Suprapubic skin (tissue), 3 donors: Measurements from ENCODE around the gene ASB9.

ENCODE experiments used
- POLR2A ChIP-seq, 2 donors: fragments of 450-650 bp; IDR thresholded peaks; one replicate each; pipeline ENCODE4 v1.6.1; 2017; ENCODE audit warnings: antibody characterized with exemption in 2 of 2, mild to moderate bottlenecking in 2 of 2, moderate library complexity in 2 of 2
- TF ChIP-seq, protein P1 (sequence below), 2 donors: fragments of 200-600 bp in 1 of 2; fragments of 450-650 bp in 1 of 2; sonication (generic) in 1 of 2; IDR thresholded peaks; one replicate each; pipeline ENCODE4 v1.5.1; 2016 to 2019; ENCODE audit warnings: antibody characterized with exemption in 2 of 2, mild to moderate bottlenecking in 1 of 2, moderate library complexity in 1 of 2

DNA sequence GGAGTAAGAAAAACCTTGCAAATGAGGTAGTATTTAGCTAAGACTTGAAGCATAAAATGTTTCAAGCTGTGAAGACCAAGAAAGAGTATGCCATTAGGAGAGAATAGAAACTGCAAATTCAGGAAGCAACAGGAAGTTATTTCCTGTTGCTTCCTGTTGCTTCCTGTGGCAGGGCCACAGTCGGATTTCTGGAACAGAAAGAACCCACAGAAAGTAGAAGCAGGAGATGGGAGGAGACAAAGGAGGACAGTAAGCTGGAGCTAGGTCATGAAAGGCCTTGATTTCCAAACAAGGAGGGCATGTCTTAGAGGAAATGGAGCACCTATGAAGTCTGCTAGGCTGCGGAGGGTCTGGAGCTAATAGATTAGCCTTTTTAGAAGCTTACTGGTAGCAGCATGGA, 28.3 kb upstream of the ASB9 start:
- TF ChIP-seq, protein P1, sequence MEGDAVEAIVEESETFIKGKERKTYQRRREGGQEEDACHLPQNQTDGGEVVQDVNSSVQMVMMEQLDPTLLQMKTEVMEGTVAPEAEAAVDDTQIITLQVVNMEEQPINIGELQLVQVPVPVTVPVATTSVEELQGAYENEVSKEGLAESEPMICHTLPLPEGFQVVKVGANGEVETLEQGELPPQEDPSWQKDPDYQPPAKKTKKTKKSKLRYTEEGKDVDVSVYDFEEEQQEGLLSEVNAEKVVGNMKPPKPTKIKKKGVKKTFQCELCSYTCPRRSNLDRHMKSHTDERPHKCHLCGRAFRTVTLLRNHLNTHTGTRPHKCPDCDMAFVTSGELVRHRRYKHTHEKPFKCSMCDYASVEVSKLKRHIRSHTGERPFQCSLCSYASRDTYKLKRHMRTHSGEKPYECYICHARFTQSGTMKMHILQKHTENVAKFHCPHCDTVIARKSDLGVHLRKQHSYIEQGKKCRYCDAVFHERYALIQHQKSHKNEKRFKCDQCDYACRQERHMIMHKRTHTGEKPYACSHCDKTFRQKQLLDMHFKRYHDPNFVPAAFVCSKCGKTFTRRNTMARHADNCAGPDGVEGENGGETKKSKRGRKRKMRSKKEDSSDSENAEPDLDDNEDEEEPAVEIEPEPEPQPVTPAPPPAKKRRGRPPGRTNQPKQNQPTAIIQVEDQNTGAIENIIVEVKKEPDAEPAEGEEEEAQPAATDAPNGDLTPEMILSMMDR (IDR thresholded peaks at IDR 0.05) = no peak
- TF ChIP-seq POLR2A (IDR thresholded peaks at IDR 0.05) = no peak
